Measurements from ENCODE around the gene DUSP6.

DUSP6 gene, protein sequence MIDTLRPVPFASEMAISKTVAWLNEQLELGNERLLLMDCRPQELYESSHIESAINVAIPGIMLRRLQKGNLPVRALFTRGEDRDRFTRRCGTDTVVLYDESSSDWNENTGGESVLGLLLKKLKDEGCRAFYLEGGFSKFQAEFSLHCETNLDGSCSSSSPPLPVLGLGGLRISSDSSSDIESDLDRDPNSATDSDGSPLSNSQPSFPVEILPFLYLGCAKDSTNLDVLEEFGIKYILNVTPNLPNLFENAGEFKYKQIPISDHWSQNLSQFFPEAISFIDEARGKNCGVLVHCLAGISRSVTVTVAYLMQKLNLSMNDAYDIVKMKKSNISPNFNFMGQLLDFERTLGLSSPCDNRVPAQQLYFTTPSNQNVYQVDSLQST

DNA sequence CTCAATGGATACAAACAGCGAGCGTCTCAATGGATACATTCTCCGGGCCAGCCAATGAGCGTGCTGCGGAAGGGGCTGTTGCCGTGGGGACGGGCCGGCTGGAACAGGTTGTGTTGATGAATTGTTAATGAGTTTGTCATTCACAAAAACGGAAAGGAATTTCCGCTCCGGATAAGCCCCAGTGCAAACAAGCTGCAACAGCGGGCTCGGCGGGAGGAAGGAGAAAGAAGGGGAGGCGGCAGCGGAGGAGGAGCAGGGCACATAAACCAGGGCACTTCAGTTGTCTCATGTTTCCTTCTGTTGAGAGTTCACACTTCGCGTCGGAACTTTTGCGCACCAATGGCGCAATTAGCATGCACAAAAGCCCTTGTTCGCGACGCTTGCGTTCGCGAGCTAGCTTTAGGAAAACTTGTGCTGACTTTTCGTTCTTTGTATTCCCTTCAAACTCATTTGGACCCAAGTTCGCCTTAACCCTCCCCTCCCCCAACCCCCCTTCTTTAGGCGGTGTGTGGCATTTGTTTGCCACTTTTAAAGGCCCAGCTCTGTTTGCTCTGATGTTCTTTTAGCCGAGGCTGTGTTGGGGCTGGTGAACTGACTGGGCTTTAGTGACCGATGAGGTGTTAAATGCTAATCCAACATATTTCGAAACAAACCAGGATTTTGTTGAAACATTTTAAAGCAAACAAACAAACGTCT is at the start of gene DUSP6:
Gene DUSP6, minus strand, starts transcription at position 10 of the 696 bp plus-strand sequence. CDS start 462 bp downstream, outside the sequence.
- TF ChIP-seq POLR2A (IDR thresholded peaks at IDR 0.05; ENCODE audit: extremely low read depth, insufficient read length) (peak; percentile 34), MYC (IDR thresholded peaks at IDR 0.05; ENCODE audit: low read depth, low read length) (peak; percentile 90)
- TF ChIP-seq, protein P1, sequence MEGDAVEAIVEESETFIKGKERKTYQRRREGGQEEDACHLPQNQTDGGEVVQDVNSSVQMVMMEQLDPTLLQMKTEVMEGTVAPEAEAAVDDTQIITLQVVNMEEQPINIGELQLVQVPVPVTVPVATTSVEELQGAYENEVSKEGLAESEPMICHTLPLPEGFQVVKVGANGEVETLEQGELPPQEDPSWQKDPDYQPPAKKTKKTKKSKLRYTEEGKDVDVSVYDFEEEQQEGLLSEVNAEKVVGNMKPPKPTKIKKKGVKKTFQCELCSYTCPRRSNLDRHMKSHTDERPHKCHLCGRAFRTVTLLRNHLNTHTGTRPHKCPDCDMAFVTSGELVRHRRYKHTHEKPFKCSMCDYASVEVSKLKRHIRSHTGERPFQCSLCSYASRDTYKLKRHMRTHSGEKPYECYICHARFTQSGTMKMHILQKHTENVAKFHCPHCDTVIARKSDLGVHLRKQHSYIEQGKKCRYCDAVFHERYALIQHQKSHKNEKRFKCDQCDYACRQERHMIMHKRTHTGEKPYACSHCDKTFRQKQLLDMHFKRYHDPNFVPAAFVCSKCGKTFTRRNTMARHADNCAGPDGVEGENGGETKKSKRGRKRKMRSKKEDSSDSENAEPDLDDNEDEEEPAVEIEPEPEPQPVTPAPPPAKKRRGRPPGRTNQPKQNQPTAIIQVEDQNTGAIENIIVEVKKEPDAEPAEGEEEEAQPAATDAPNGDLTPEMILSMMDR (IDR thresholded peaks at IDR 0.05; ENCODE audit: low read depth, low read length) = no peak
- TF ChIP-seq, protein P2, sequence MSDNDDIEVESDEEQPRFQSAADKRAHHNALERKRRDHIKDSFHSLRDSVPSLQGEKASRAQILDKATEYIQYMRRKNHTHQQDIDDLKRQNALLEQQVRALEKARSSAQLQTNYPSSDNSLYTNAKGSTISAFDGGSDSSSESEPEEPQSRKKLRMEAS (IDR thresholded peaks at IDR 0.05; ENCODE audit: low read depth, low read length) = peak; percentile 91
- DNase-seq (ENCODE audit: low read depth) = peak; percentile 100

DNA sequence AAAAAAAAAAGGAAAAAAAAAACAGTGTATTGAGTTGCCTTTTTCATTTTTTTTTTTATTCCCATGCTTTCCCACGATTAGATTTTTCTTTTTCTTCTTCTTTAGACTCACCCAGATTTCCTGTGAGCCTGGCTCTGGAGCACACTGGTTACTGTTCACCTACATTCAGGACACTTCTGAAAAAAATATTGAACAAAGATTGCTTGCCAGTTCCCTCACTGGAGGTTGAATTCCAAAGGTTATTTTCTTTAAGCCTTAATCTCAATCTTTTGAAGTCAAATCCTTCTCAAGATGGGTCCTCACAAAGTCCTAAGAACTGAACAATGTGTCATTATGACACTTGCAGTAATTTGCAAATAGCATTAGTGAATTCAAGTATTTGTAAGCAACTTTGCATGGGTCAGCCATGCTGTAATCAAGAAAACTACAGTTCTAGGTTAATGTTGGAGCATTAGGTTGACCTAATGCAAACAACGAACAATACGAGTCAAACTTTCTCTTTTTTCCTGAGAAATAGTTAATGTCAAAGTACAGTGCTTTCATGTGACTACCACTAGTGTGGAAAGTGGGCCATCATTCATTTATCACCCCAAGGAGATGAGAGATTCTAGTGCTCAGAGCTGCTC is 49.2 kb upstream of the DUSP6 start:
- DNase-seq (ENCODE audit: low read depth) = no peak
- TF ChIP-seq, protein P2 (IDR thresholded peaks at IDR 0.05; ENCODE audit: low read depth, low read length) = no peak
- TF ChIP-seq MYC (IDR thresholded peaks at IDR 0.05; ENCODE audit: low read depth, low read length) (no peak), POLR2A (IDR thresholded peaks at IDR 0.05; ENCODE audit: extremely low read depth, insufficient read length) (no peak)
- TF ChIP-seq, protein P1 (IDR thresholded peaks at IDR 0.05; ENCODE audit: low read depth, low read length) = no peak
- no peak overlapping the region for H3K4me3 ChIP-seq (ENCODE audit: low read depth, low read length)

More for the DNA sequence above, at the start of gene DUSP6:
- H3K4me3 ChIP-seq (ENCODE audit: low read depth, low read length) = peak within 1 kb of the TSS; percentile 90

DNA sequence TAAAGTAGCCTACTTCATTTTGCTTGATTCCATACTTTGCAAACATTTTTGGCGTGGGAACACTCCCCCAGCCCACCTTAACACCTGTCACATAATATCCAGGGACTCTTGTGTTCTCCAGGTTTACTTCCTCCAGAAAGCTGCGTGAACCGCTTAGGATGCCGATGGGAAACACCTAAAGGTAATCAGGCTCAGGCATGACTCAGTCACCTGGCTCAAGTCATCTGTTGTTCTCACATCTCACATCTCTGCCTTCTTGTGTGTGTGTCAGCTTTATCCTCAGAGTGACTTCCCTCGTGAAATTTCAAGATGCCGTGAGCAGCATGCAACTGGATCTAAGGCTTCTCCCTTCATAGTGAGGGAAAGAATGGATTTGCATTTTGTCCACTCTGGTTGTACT is 48.1 kb upstream of the DUSP6 start:
- no peak for TF ChIP-seq POLR2A (IDR thresholded peaks at IDR 0.05; ENCODE audit: extremely low read depth, insufficient read length)
- TF ChIP-seq, protein P1 (IDR thresholded peaks at IDR 0.05; ENCODE audit: low read depth, low read length) = no peak
- TF ChIP-seq, protein P2 (IDR thresholded peaks at IDR 0.05; ENCODE audit: low read depth, low read length) = no peak
- no peak for TF ChIP-seq MYC (IDR thresholded peaks at IDR 0.05; ENCODE audit: low read depth, low read length)
- DNase-seq (ENCODE audit: low read depth) = no peak
- H3K4me3 ChIP-seq (ENCODE audit: low read depth, low read length) = no peak overlapping the region

DNA sequence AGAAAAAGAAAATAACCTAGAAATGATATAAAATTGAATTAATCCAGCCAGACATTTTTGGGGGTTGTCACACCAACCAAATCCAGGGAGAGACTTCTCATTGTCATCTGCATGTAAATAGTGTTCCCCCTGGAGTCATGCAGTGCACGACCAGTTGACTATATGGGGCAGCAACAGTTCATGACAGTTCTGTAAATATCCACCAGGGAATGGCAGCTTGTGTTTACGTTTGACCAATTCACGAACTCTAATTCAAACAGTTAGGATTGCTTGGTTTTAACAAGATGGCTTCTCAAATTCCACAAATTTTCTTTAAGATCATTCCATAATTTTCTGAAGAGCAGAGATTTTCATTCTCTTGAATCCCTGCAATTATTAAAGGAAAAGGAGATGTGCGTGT is 43.4 kb upstream of the DUSP6 start:
- no peak for DNase-seq (ENCODE audit: low read depth)
- H3K4me3 ChIP-seq (ENCODE audit: low read depth, low read length) = no peak overlapping the region
- TF ChIP-seq, protein P1 (IDR thresholded peaks at IDR 0.05; ENCODE audit: low read depth, low read length) = no peak
- TF ChIP-seq, protein P2 (IDR thresholded peaks at IDR 0.05; ENCODE audit: low read depth, low read length) = no peak
- TF ChIP-seq POLR2A (IDR thresholded peaks at IDR 0.05; ENCODE audit: extremely low read depth, insufficient read length) (no peak), MYC (IDR thresholded peaks at IDR 0.05; ENCODE audit: low read depth, low read length) (no peak)

DNA sequence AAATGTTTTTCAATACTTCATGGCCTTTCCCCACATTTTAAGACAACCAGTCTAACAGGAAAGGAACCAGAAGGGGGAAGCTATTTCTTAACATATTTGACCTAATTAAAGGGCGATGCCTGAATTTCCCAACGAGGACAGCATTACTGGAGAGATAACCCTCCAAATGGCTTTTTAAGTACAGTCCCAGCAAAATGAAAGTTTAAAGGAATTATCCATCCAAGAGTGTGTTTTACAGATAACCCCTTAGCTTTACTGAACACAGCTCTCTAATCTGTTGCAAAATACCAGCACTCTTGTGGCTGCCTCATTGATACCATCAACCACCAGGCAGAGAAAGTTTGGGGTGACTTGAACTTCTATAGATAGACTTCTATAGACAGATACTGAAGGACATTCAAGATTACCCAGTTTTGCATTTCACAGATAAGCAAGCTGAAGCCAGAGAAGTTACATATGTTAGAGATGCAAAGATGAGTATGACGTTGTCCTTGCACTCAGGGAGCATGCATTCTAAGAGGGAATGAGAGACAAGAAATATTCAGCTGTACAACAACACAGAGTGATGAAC is 41.3 kb upstream of the DUSP6 start:
- no peak overlapping the region for H3K4me3 ChIP-seq (ENCODE audit: low read depth, low read length)
- TF ChIP-seq, protein P1 (IDR thresholded peaks at IDR 0.05; ENCODE audit: low read depth, low read length) = no peak
- TF ChIP-seq, protein P2 (IDR thresholded peaks at IDR 0.05; ENCODE audit: low read depth, low read length) = no peak
- TF ChIP-seq POLR2A (IDR thresholded peaks at IDR 0.05; ENCODE audit: extremely low read depth, insufficient read length) (no peak), MYC (IDR thresholded peaks at IDR 0.05; ENCODE audit: low read depth, low read length) (no peak)
- peak; percentile 70 for DNase-seq (ENCODE audit: low read depth)

Data from NB4 (cell line).